ENCODE measurements around the gene DNAJB7. TPM values are rescaled to one million over a fixed set of nuclear protein-coding genes. Genes with fewer than 3 reads are reported as not detected.

The DNAJB7 gene
- total RNA-seq, 4 donors from 2014 or later, result not detected

- ATAC-seq (ENCODE audit: low FRiP score) (peak; percentile 19), DNase-seq (ENCODE audit: low spot score) (no peak)
- no peak for TF ChIP-seq CTCF (IDR thresholded peaks at IDR 0.05)
Measured at GRCh38 chr22:40819599-40820140, 42.2 kb downstream of the DNAJB7 start.

- ATAC-seq (ENCODE audit: low FRiP score) (peak; percentile 94), DNase-seq (ENCODE audit: low spot score) (peak; percentile 76)
- peak in 1 of 3 donors; percentile 8 for TF ChIP-seq CTCF (IDR thresholded peaks at IDR 0.05)
Measured at GRCh38 chr22:40818747-40819598, 42.9 kb downstream of the DNAJB7 start, which contains the start of gene SLC25A17. Gene SLC25A17 (minus strand): TSS chr22:40819346. CDS start chr22:40819248, 98 bp downstream.

- DNase-seq (ENCODE audit: low spot score) (no peak), ATAC-seq (ENCODE audit: low FRiP score) (no peak)
- no peak for TF ChIP-seq CTCF (IDR thresholded peaks at IDR 0.05)
Measured at GRCh38 chr22:40818192-40818746, 43.6 kb downstream of the DNAJB7 start.

GRCh38 chr22:40817737-40818136 is 44.2 kb downstream of the DNAJB7 start:
- no peak for TF ChIP-seq CTCF (IDR thresholded peaks at IDR 0.05)

GRCh38 chr22:40813912-40814315 is 48.0 kb downstream of the DNAJB7 start:
- TF ChIP-seq CTCF (IDR thresholded peaks at IDR 0.05), result no peak
- ATAC-seq (ENCODE audit: low FRiP score) (no peak), DNase-seq (ENCODE audit: low spot score) (no peak)

More at GRCh38 chr22:40817737-40818136, 44.2 kb downstream of the DNAJB7 start:
- no peak for ATAC-seq (ENCODE audit: low FRiP score)
- no peak for DNase-seq (ENCODE audit: low spot score)

Small RNAs within 50 kb of the gene (small RNA-seq; reads per million reads assigned to genes)
- not detected for gene MIR4766

Other genes starting within 250 kb of the DNAJB7 start
- gene MRTFA, start 225.4 kb downstream of the DNAJB7 start, total RNA-seq, result 10 to 100 TPM; 36.0 to 76.3 (median 54.7) TPM
- gene MCHR1, start 182.6 kb downstream of the DNAJB7 start, total RNA-seq, result not detected
- 10 to 100 TPM; 15.1 to 17.8 (median 16.3) TPM for gene SLC25A17, start 42.8 kb downstream of the DNAJB7 start, total RNA-seq
- 100 to 1,000 TPM; 118 to 228 (median 185) TPM for gene ST13, start 5.5 kb downstream of the DNAJB7 start, total RNA-seq
- 10 to 100 TPM; 10.1 to 19.1 (median 12.2) TPM for gene XPNPEP3, start 5.0 kb downstream of the DNAJB7 start, total RNA-seq
- gene RBX1, start 89.3 kb upstream of the DNAJB7 start, total RNA-seq, result 10 to 100 TPM; 27.1 to 41.0 (median 39.1) TPM
- gene EP300, start 230.5 kb upstream of the DNAJB7 start, total RNA-seq, result 10 to 100 TPM; 49.6 to 68.3 (median 58.7) TPM

Data from omental fat pad (tissue), 4 donors.